ENCODE data around the gene ZMIZ1. TPM values are rescaled to one million over a fixed set of nuclear protein-coding genes. Genes with fewer than 3 reads are reported as not detected.

Gene ZMIZ1
- total RNA-seq, 1 experiment from 2014 or later: 28.4 TPM

- no peak for TF ChIP-seq SP1 (IDR thresholded peaks at IDR 0.05; ENCODE audit: low read depth)
- TF ChIP-seq EZH2phosphoT487 (IDR thresholded peaks at IDR 0.05; ENCODE audit: borderline replicate concordance): no peak
- TF ChIP-seq EZH2 (IDR thresholded peaks at IDR 0.05): no peak
Observed at GRCh38 chr10:79250259-79250658, 181.5 kb downstream of the ZMIZ1 start (continued).

- intact Hi-C loops (cut with micrococcal nuclease): no loop called here
Observed at GRCh38 chr10:79252450-79252849, 183.7 kb downstream of the ZMIZ1 start.

GRCh38 chr10:79252971-79253370 is 184.2 kb downstream of the ZMIZ1 start:
- Histone ChIP-seq H3K9me3 (ENCODE audit: control insufficient read depth in 1 of 2, insufficient read depth in 1 of 2, low read depth in 1 of 2, low read length in 2 of 2) (no peaks in the 10 kb centered on the region), H3K4me3 (replicated peaks in 1 of 2; ENCODE audit: low read depth in 1 of 2, low read length in 2 of 2) (no peak overlapping the region), H3K79me2 (ENCODE audit: insufficient read depth, low read length) (no peaks in the 10 kb centered on the region), H3K9ac (ENCODE audit: low read length) (no peak overlapping the region), H3K4me2 (ENCODE audit: low read length) (no peak overlapping the region), H3K36me3 (ENCODE audit: control insufficient read depth in 1 of 2, insufficient read depth in 2 of 2, low read length in 2 of 2) (no peaks in the 10 kb centered on the region; a peak in 1 of 4 replicates), H3K4me1 (ENCODE audit: control insufficient read depth in 1 of 2, insufficient read depth in 2 of 2, low read length in 2 of 2) (no peaks in the 10 kb centered on the region), H3K9me2 (ENCODE audit: insufficient read depth) (no peaks in the 10 kb centered on the region), H3K27me3 (ENCODE audit: insufficient read depth, low read length) (no peaks in the 10 kb centered on the region), H4K20me1 (ENCODE audit: insufficient read depth) (no peaks in the 10 kb centered on the region), H3K27ac (ENCODE audit: low read depth, low read length) (no peak overlapping the region), H2AFZ (ENCODE audit: low read depth, low read length, poor library complexity, severe bottlenecking) (no peak overlapping the region)
- ChIA-PET RAD21 (ENCODE audit: low non-redundant PET in 1 of 2, low total read pairs in 2 of 2, uncharacterized antibody in 2 of 2, unreplicated experiment in 2 of 2) (no interaction called here), POLR2A (no interaction called here), CTCF (no interaction called here)
- no TSS peak for BruUV-seq (replicated peaks)
- no peak for DNase-seq (ENCODE audit: low read depth, low spot score)
- intact Hi-C loops (cut with micrococcal nuclease): no loop called here
- ATAC-seq: no peak
- no peak for TF ChIP-seq SRF (IDR thresholded peaks at IDR 0.05; ENCODE audit: low read depth)
- no peak for TF ChIP-seq ATF3 (IDR thresholded peaks at IDR 0.05)
- no peak for TF ChIP-seq SIN3A (IDR thresholded peaks at IDR 0.05; ENCODE audit: low read depth)
- TF ChIP-seq EZH2 (IDR thresholded peaks at IDR 0.05): no peak
- no peak for TF ChIP-seq EGR1 (IDR thresholded peaks at IDR 0.05; ENCODE audit: low read depth)
- no peak for TF ChIP-seq EZH2phosphoT487 (IDR thresholded peaks at IDR 0.05; ENCODE audit: borderline replicate concordance)
- no peak for TF ChIP-seq FOSL1 (IDR thresholded peaks at IDR 0.05; ENCODE audit: low read depth)
- no peak for TF ChIP-seq TCF7L2 (IDR thresholded peaks at IDR 0.05; ENCODE audit: borderline replicate concordance, extremely low read depth, insufficient read depth, insufficient read length)
- no peak for TF ChIP-seq ZBTB33 (IDR thresholded peaks at IDR 0.05; ENCODE audit: extremely low read depth, insufficient replicate concordance, low read length)
- no peak for TF ChIP-seq CEBPB (IDR thresholded peaks at IDR 0.05; ENCODE audit: low read depth)
- TF ChIP-seq POLR2AphosphoS5 (IDR thresholded peaks at IDR 0.05; ENCODE audit: low read depth, low read length): no peak
- TF ChIP-seq ELF1 (IDR thresholded peaks at IDR 0.05; ENCODE audit: borderline replicate concordance, low read depth): no peak

More at GRCh38 chr10:79252450-79252849, 183.7 kb downstream of the ZMIZ1 start:
- ATAC-seq (no peak), DNase-seq (ENCODE audit: low read depth, low spot score) (no peak)
- Histone ChIP-seq H3K27ac (ENCODE audit: low read depth, low read length) (no peak overlapping the region), H3K9me3 (ENCODE audit: control insufficient read depth in 1 of 2, insufficient read depth in 1 of 2, low read depth in 1 of 2, low read length in 2 of 2) (no peaks in the 10 kb centered on the region), H4K20me1 (ENCODE audit: insufficient read depth) (no peaks in the 10 kb centered on the region), H3K79me2 (ENCODE audit: insufficient read depth, low read length) (no peaks in the 10 kb centered on the region), H3K4me3 (replicated peaks in 1 of 2; ENCODE audit: low read depth in 1 of 2, low read length in 2 of 2) (no peak overlapping the region), H3K9me2 (ENCODE audit: insufficient read depth) (no peaks in the 10 kb centered on the region), H3K4me1 (ENCODE audit: control insufficient read depth in 1 of 2, insufficient read depth in 2 of 2, low read length in 2 of 2) (no peaks in the 10 kb centered on the region), H3K27me3 (ENCODE audit: insufficient read depth, low read length) (no peaks in the 10 kb centered on the region), H3K9ac (ENCODE audit: low read length) (no peak overlapping the region), H3K36me3 (ENCODE audit: control insufficient read depth in 1 of 2, insufficient read depth in 2 of 2, low read length in 2 of 2) (no peaks in the 10 kb centered on the region; a peak in 1 of 4 replicates), H2AFZ (ENCODE audit: low read depth, low read length, poor library complexity, severe bottlenecking) (no peak overlapping the region), H3K4me2 (ENCODE audit: low read length) (no peak overlapping the region)
- CTCF ChIA-PET: no interaction called here
- RAD21 ChIA-PET (ENCODE audit: low non-redundant PET in 1 of 2, low total read pairs in 2 of 2, uncharacterized antibody in 2 of 2, unreplicated experiment in 2 of 2): no interaction called here
- POLR2A ChIA-PET: no interaction called here
- TF ChIP-seq POLR2A (IDR thresholded peaks at IDR 0.05; ENCODE audit: borderline replicate concordance, extremely low read depth, insufficient read depth, insufficient read length) (no peak), CEBPB (IDR thresholded peaks at IDR 0.05; ENCODE audit: low read depth) (no peak), YY1 (IDR thresholded peaks at IDR 0.05; ENCODE audit: extremely low read depth, insufficient replicate concordance, low read depth, low read length) (no peak), MAX (IDR thresholded peaks at IDR 0.05) (no peak), RAD21 (IDR thresholded peaks at IDR 0.05; ENCODE audit: low read depth) (no peak), ZFX (IDR thresholded peaks at IDR 0.05) (no peak), SRF (IDR thresholded peaks at IDR 0.05; ENCODE audit: low read depth) (no peak)
- no TSS peak for BruUV-seq (replicated peaks)
